ENCODE results near the gene IL1RN. TPM values are rescaled to one million over a fixed set of nuclear protein-coding genes. Genes with fewer than 3 reads are reported as not detected.

The IL1RN gene
- polyA plus RNA-seq, 1 of the 3 experiments (the other 2 are of a cell fraction): not detected

DNA sequence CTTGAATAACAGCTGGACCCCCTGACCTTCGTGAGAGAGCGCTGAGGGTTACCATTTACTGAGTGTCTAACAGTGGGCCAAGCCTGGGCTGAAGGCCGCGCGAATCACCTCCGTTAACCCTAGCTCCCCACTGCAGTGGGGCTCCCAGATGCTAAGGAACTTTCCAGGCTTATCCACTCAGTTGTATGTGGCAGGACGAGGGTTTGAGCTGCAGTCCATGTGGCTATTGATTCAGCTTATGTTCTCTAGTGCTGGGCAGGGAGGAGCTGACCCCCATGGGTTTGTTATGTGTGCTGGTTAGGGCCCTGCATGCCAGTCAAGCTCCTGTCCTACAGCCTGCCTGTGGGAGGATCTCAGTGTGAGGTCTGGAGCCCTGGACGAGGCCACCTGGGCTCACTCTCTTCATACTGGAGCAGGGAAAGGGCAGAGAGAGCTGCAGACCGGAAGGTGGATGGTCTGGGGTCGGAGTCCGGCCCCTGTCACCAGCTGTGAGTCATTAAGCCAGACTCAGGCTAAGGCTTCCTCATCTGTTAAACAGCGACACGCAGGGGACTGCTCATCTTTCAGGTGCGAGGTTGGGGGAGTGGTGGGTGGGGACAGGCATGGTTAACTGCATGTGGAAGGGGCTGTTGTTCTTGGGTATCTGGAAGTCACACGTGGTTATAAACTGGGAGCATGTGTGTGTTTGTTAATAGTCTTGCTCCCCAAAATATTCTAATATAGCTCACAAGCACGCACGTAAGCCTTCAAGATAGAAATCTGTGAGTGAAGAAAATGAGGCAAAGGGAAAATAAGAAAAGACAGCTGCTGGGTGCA lies 52.9 kb downstream of the IL1RN start:
- no peaks in the 10 kb centered on the region for H3K9me2 ChIP-seq
- DNase-seq: no peak
- no peaks in the 10 kb centered on the region for H3K79me2 ChIP-seq (ENCODE audit: insufficient read depth)
- H3K4me2 ChIP-seq: no peak overlapping the region
- H3K4me1 ChIP-seq (ENCODE audit: control insufficient read depth in 1 of 2, insufficient read depth in 2 of 2, low read depth in 1 of 2, low read length in 1 of 2): no peaks in the 10 kb centered on the region; a peak in 1 of 4 replicates
- POLR2A ChIA-PET: no interaction called here
- H4K20me1 ChIP-seq (ENCODE audit: insufficient read depth): no peaks in the 10 kb centered on the region
- TF ChIP-seq JUND (IDR thresholded peaks at IDR 0.05) (no peak), CTCF (IDR thresholded peaks at IDR 0.05) (no peak)
- no peaks in the 10 kb centered on the region for H3K9me3 ChIP-seq
- H3K36me3 ChIP-seq (replicated peaks in 1 of 2; ENCODE audit: control insufficient read depth in 1 of 2, insufficient read depth in 2 of 2, low read length in 1 of 2): no peaks in the 10 kb centered on the region
- CTCF ChIA-PET: interaction anchor here (0.6 to 3.0 kb wide), 5 partner anchors 19 to 210 kb away, joined by 3 to 13 read pairs (median 5); no protein-coding TSS in a partner anchor
- H3K4me3 ChIP-seq (ENCODE audit: low read depth in 2 of 2, low read length in 1 of 2): no peak overlapping the region
- no peak overlapping the region for H3K9ac ChIP-seq
- H3F3A ChIP-seq (replicated peaks; ENCODE audit: insufficient read depth): no peaks in the 10 kb centered on the region
- no peak overlapping the region for H3K27ac ChIP-seq (ENCODE audit: low read depth in 2 of 2, low read length in 1 of 2)
- H3K27me3 ChIP-seq (ENCODE audit: insufficient read depth): peaks cover 5% of the 10 kb centered on the region; the same call in 1 of the 2 replicates
- 56% methylated on average over 16 of the region's 17 CpGs for WGBS (ENCODE audit: low lambda C conversion rate)
- H2AFZ ChIP-seq (ENCODE audit: low read depth): no peak overlapping the region

DNA sequence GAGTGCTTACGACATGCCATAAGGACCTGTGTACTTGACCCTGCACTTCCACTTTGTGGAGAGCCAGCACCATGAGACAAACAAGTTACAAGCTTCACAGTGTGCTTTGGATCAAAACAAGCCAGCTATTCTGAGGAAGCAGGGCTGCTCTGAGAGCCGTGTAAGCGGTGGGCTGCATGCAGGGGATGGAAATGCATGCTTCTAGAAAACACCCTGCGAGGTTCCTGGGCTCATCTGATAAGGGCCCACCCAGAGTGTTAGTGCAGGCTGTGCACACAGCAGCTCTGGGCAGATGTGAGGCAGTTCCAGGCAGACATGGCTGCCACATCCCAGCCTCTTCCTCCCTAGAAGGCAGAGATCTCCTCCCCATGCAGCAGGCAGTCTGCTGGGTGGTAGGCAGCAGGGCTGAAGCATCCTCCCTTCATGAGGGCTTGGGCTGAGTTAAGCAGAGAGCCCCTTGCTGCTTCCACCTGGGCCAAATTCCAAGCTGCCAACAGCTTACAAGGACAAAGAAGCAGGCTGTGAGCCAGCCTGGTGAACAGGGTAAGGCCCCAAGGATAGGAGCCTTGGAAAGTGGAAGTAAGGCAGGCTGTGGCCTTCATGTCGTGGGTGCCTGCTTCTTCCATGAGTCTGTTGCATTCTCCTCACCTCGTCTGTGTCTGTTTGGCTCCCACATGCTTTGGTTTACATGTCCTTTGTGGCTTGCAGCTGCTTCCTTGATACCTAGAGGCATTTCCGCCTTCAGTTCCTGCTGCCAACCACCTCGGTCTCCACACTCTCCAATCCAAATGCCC lies 54.1 kb downstream of the IL1RN start:
- Histone ChIP-seq H3K9ac (no peak overlapping the region), H3K79me2 (ENCODE audit: insufficient read depth) (no peaks in the 10 kb centered on the region), H2AFZ (ENCODE audit: low read depth) (no peak overlapping the region), H3K4me1 (ENCODE audit: control insufficient read depth in 1 of 2, insufficient read depth in 2 of 2, low read depth in 1 of 2, low read length in 1 of 2) (no peaks in the 10 kb centered on the region; a peak in 1 of 4 replicates), H3K27ac (ENCODE audit: low read depth in 2 of 2, low read length in 1 of 2) (no peak overlapping the region), H3K4me3 (ENCODE audit: low read depth in 2 of 2, low read length in 1 of 2) (no peak overlapping the region), H3K9me2 (no peaks in the 10 kb centered on the region), H3F3A (replicated peaks; ENCODE audit: insufficient read depth) (no peaks in the 10 kb centered on the region), H3K36me3 (replicated peaks in 1 of 2; ENCODE audit: control insufficient read depth in 1 of 2, insufficient read depth in 2 of 2, low read length in 1 of 2) (no peaks in the 10 kb centered on the region), H4K20me1 (ENCODE audit: insufficient read depth) (no peaks in the 10 kb centered on the region), H3K27me3 (ENCODE audit: insufficient read depth) (peaks cover 5% of the 10 kb centered on the region; the same call in 1 of the 2 replicates), H3K9me3 (no peaks in the 10 kb centered on the region), H3K4me2 (no peak overlapping the region)
- TF ChIP-seq YY1 (IDR thresholded peaks at IDR 0.05; ENCODE audit: low read depth): no peak
- TF ChIP-seq ELF1 (IDR thresholded peaks at IDR 0.05): no peak
- no peak for TF ChIP-seq EP300 (IDR thresholded peaks at IDR 0.05; ENCODE audit: borderline replicate concordance in 1 of 2, low read depth in 1 of 2, low read length in 1 of 2)
- TF ChIP-seq NRF1 (IDR thresholded peaks at IDR 0.05; ENCODE audit: low read depth, low read length): no peak
- no peak for TF ChIP-seq TEAD4 (IDR thresholded peaks at IDR 0.05; ENCODE audit: borderline replicate concordance, insufficient read depth)
- TF ChIP-seq FOXM1 (IDR thresholded peaks at IDR 0.05; ENCODE audit: low read depth): no peak
- TF ChIP-seq, protein P1, sequence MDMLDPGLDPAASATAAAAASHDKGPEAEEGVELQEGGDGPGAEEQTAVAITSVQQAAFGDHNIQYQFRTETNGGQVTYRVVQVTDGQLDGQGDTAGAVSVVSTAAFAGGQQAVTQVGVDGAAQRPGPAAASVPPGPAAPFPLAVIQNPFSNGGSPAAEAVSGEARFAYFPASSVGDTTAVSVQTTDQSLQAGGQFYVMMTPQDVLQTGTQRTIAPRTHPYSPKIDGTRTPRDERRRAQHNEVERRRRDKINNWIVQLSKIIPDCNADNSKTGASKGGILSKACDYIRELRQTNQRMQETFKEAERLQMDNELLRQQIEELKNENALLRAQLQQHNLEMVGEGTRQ (IDR thresholded peaks at IDR 0.05; ENCODE audit: borderline replicate concordance, low read depth, low read length): no peak
- TF ChIP-seq EZH2phosphoT487 (IDR thresholded peaks at IDR 0.05; ENCODE audit: borderline replicate concordance, low read depth): no peak
- TF ChIP-seq FOSL2 (IDR thresholded peaks at IDR 0.05; ENCODE audit: borderline replicate concordance, low read depth): no peak
- no peak for TF ChIP-seq SMC3 (IDR thresholded peaks at IDR 0.05; ENCODE audit: low read depth, low read length)
- no peak for TF ChIP-seq RXRA (IDR thresholded peaks at IDR 0.05; ENCODE audit: borderline replicate concordance, low read depth)
- TF ChIP-seq USF1 (IDR thresholded peaks at IDR 0.05; ENCODE audit: borderline replicate concordance, low read depth): no peak
- no peak for TF ChIP-seq REST (IDR thresholded peaks at IDR 0.05; ENCODE audit: low read depth, low read length)
- TF ChIP-seq MEF2A (IDR thresholded peaks at IDR 0.05; ENCODE audit: borderline replicate concordance, low read depth): no peak
- TF ChIP-seq TAF1 (IDR thresholded peaks at IDR 0.05; ENCODE audit: borderline replicate concordance, low read depth, low read length): no peak
- TF ChIP-seq, protein P2, sequence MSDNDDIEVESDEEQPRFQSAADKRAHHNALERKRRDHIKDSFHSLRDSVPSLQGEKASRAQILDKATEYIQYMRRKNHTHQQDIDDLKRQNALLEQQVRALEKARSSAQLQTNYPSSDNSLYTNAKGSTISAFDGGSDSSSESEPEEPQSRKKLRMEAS (IDR thresholded peaks at IDR 0.05; ENCODE audit: low read depth): no peak
- ChIA-PET POLR2A (no interaction called here), CTCF (interaction anchor here (0.6 to 3.4 kb wide), 4 partner anchors 18 to 208 kb away, joined by 3 to 27 read pairs (median 10); no protein-coding TSS in a partner anchor)
- DNase-seq: no peak
- WGBS (ENCODE audit: low lambda C conversion rate): 41% methylated on average over 8 of the region's 8 CpGs

All from SK-N-SH (cell line).